Thyroid gland (tissue), 4 donors: ENCODE measurements around the gene NTRK2.

ENCODE experiments used
- CTCF ChIP-seq, 6 experiments: fragments of 200-600 bp in 3 of 6; fragments of 450-650 bp in 3 of 6; sonication (generic) in 3 of 6; IDR thresholded peaks; one replicate each; pipeline ENCODE4 v1.5.1; 2016 to 2019; ENCODE audit warnings: antibody characterized with exemption in 6 of 6, mild to moderate bottlenecking in 2 of 6, inconsistent platforms in 1 of 6, moderate library complexity in 1 of 6
- POLR2A ChIP-seq, 2 donors: fragments of 450-650 bp; IDR thresholded peaks; one replicate each; pipeline ENCODE4 v1.6.1; 2017; ENCODE audit warnings: antibody characterized with exemption in 2 of 2, mild to moderate bottlenecking in 2 of 2, moderate library complexity in 1 of 2

- TF ChIP-seq CTCF (IDR thresholded peaks at IDR 0.05) (no peak), POLR2A (IDR thresholded peaks at IDR 0.05) (no peak)
Observed at GRCh38 chr9:84903963-84904362, 234.4 kb downstream of the NTRK2 start.
